Mesodermal cell (in vitro differentiated cells): ENCODE measurements around the gene RFPL3.
A peak's percentile ranks its signal among the peaks of the same experiment; 100 is the strongest.

Experiments used
- H3K27ac ChIP-seq: 2 replicates; pipeline ENCODE4 v1.7.0; 2013; ENCODE audit warnings: mild to moderate bottlenecking, low read depth, low read length, moderate library complexity; ENCODE audit not compliant: severe bottlenecking
- H3K36me3 ChIP-seq: 2 replicates; pipeline ENCODE4 v1.7.1; 2013; ENCODE audit warnings: mild to moderate bottlenecking, low read length, moderate library complexity; ENCODE audit not compliant: control insufficient read depth, insufficient read depth
- H3K4me1 ChIP-seq: one replicate; pipeline ENCODE4 v1.7.1; 2013; ENCODE audit warnings: mild to moderate bottlenecking, low read length; ENCODE audit not compliant: insufficient read depth, control insufficient read depth, poor library complexity, severe bottlenecking
- H3K4me3 ChIP-seq: 2 replicates; pipeline ENCODE4 v1.7.0; 2013; ENCODE audit warnings: low read length, control low read depth, mild to moderate bottlenecking; ENCODE audit not compliant: insufficient read depth, poor library complexity, severe bottlenecking; ENCODE audit errors: extremely low read depth
- H3K9me3 ChIP-seq: 2 replicates; pipeline ENCODE4 v1.7.1; 2013; ENCODE audit warnings: mild to moderate bottlenecking, low read length, moderate library complexity; ENCODE audit not compliant: control insufficient read depth
- WGBS, 2 experiments: methylation state at CpG; one replicate each; pipeline ENCODE4 v1.1.5; 2013; ENCODE audit warnings: missing lambda C conversion rate in 2 of 2; ENCODE audit not compliant: insufficient coverage in 2 of 2; 5-methylcytosine and 5-hydroxymethylcytosine counted together

RFPL3 gene

DNA sequence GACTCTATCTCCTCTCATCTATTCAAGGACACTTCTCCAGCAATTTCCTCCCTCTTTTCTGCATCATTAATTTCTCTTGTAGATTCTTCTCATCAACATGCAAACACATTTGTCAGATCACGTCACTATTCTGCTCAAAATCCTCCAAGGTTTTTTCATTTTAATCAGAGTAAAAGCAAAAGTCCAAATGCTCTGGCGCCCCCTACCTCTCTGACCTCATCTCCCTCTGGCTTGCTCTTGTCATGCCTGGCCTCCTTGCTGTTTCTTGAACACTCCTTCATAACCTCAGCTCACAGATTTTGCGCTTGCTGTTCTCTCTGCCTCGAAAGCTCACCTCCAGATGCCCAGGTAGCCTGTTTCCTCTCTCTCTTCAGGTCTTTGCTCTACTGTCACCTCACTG, 32.0 kb downstream of the RFPL3 start:
- H3K9me3 ChIP-seq, result no peaks in the 10 kb centered on the region
- H3K36me3 ChIP-seq, result peaks cover 72% of the 10 kb centered on the region

DNA sequence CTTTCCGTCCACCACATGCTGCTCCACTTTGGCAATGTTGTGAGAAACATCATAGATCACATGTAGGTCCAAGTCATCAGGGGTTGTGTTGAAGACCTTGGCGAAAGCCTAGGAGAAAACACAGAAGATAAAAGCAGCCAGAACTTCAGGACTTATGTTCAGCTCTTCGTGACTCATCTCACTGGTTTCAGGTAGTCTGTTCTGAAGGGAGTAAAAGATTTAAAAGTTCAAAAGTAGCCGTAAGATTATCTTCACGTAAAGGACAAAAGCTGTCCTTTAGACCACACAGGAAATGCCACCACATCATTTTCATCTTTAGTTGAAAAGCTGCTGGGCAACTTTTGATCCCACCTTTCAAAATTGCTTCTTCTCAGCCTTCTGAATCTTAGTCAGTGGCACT, 37.4 kb downstream of the RFPL3 start:
- WGBS, 2 experiments, result 92 to 95% methylated on average over 2 to 5 of the region's 5 CpGs
- Histone ChIP-seq H3K4me3 (no peak overlapping the region), H3K27ac (no peak overlapping the region), H3K9me3 (no peaks in the 10 kb centered on the region), H3K4me1 (no peaks in the 10 kb centered on the region), H3K36me3 (peaks cover 83% of the 10 kb centered on the region)

More for the DNA sequence above, 32.0 kb downstream of the RFPL3 start:
- Histone ChIP-seq H3K27ac (no peak overlapping the region), H3K4me3 (no peak overlapping the region), H3K4me1 (no peaks in the 10 kb centered on the region)
- WGBS, 2 experiments, result 68 to 75% methylated on average over 4 of the region's 4 CpGs

DNA sequence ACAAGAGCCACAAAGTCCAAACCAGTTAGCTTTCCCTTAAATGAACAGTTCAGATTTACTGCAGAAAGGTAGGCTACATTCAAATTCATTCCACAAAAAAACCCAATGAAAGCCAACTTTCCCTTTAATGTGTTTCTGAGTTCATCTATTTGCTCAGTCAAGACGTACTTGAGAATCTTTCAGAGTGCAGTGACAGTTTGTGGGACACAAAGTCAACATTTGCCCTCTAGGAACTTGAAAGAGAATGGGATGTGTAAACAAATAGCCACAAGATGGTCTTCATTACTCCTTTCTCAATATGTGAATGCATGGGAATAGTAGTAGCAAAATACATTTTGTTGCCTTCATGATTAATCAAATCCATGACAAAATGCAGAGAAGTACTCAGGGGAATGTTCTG, 38.6 kb downstream of the RFPL3 start:
- no peak overlapping the region for H3K4me3 ChIP-seq
- WGBS, 2 experiments, result 100% methylated on average over 1 of the region's 1 CpG; no CpG with 5 or more reads in 1 of the 2 experiments

DNA sequence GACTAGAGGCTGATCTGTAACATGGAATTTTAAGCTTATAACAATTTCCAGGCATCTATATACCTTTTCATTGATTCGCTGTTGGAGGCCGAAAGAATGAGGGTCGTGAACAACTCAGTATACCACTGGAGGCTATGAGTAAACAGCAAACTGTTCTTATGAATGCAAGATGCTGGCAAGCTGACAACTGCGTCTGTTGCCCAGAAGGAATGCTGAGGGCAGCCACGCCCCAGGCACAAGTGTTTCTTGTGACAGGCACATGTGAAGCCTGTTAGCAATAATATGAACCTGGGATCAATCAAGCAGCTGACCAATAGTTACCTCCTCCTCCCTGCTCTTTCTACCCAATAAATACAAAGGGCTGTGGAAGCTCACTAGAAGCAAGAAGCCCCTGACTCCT, 39.1 kb downstream of the RFPL3 start:
- H3K36me3 ChIP-seq, result peaks cover 96% of the 10 kb centered on the region

More for the DNA sequence above, 38.6 kb downstream of the RFPL3 start:
- no peaks in the 10 kb centered on the region for H3K4me1 ChIP-seq
- peaks cover 91% of the 10 kb centered on the region for H3K36me3 ChIP-seq
- H3K27ac ChIP-seq, result no peak overlapping the region
- no peaks in the 10 kb centered on the region for H3K9me3 ChIP-seq

DNA sequence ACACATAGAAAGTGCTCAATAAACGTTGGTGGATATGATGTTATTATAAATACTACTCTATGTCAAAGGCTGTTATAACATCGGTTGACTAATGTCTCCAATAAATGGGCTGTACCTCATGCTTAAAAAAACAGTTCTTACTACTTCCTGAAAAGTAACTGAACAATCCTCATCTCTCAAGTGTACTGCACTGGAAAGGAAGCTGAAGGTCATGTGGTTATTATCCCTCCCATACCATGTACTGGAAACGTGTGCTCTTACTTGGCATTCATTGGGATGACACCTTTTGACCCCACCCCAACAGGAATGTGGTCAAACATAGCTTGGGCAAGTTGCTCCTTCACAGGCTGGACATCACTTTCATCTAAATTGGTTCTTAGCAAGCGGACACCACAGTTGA, 43.8 kb downstream of the RFPL3 start:
- no peak overlapping the region for H3K27ac ChIP-seq
- no peaks in the 10 kb centered on the region for H3K4me1 ChIP-seq
- H3K36me3 ChIP-seq, result peaks cover 89% of the 10 kb centered on the region
- no peak overlapping the region for H3K4me3 ChIP-seq
- 86 to 100% methylated on average over 1 to 2 of the region's 4 CpGs for WGBS, 2 experiments
- no peaks in the 10 kb centered on the region for H3K9me3 ChIP-seq

More for the DNA sequence above, 39.1 kb downstream of the RFPL3 start:
- 97 to 100% methylated on average over 5 of the region's 5 CpGs for WGBS, 2 experiments
- Histone ChIP-seq H3K4me1 (no peaks in the 10 kb centered on the region), H3K9me3 (no peaks in the 10 kb centered on the region), H3K27ac (no peak overlapping the region), H3K4me3 (no peak overlapping the region)

DNA sequence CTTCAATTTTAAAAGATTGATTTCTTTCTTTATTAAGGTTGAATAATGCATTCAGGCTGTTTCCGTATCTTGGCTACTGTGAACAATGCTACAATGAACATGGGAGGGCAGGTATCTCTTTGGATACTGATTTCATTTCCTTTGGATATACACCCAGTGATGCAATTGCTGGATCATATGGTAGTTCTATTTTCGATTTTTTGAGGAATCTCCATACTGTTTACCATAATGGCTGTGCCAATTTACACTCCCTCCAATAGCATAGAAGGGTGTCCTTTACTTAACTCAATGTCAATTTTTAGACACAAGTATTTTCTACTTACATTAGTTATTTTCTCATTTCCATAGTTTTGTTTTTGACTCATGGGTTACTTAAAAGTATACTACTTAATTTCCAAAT, 46.4 kb downstream of the RFPL3 start:
- no peak overlapping the region for H3K4me3 ChIP-seq
- no peaks in the 10 kb centered on the region for H3K9me3 ChIP-seq
- H3K36me3 ChIP-seq, result peaks cover 91% of the 10 kb centered on the region
- H3K27ac ChIP-seq, result no peak overlapping the region
- 86% methylated on average over 1 of the region's 2 CpGs; no CpG with 5 or more reads in 1 of the 2 experiments for WGBS, 2 experiments
- no peaks in the 10 kb centered on the region for H3K4me1 ChIP-seq

DNA sequence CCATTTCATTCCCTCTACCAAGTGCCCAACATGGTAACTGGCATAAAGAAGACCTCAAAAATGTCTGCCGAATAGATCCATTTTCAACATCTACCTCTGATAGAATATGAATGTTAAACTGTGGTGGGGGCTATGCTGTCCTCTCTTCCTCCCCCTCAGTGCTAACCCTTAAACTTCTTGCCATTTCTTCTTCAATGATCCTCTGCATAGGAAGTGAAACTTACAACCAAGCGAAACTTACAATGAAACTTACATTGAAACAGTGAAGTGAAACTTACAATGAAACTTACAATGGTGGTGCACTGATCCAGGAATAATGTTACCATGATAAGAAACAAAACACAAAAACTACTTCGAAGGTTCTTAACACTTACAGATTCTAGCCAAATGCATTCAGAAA, 49.6 kb downstream of the RFPL3 start:
- Histone ChIP-seq H3K4me3 (no peak overlapping the region), H3K36me3 (peaks cover 70% of the 10 kb centered on the region), H3K9me3 (no peaks in the 10 kb centered on the region), H3K27ac (no peak overlapping the region), H3K4me1 (peaks cover 12% of the 10 kb centered on the region)
- WGBS, 2 experiments, result 81 to 100% methylated on average over 1 to 2 of the region's 3 CpGs

DNA sequence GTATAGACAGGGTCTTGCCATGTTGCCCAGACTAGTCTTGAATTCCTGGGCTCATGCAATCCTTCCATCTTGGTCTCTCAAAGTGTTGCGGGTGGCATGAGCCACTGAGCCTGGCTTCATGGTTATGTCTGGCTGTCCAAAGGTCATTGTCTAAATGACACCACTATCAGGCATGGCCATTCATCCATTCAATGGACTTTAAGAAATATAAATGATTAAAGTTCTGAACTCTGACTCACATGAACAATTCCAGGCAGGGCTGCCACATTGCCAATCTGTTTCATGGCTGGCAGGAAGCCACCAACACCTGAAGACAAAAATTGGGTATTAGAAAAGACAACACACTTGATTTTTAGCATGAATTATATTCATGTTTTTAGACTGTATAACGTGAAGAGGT, 50.3 kb downstream of the RFPL3 start:
- Histone ChIP-seq H3K36me3 (peaks cover 66% of the 10 kb centered on the region), H3K27ac (no peak overlapping the region), H3K9me3 (no peaks in the 10 kb centered on the region), H3K4me3 (no peak overlapping the region), H3K4me1 (peaks cover 15% of the 10 kb centered on the region)
- 50% methylated on average over 2 of the region's 2 CpGs for WGBS, 2 experiments

DNA sequence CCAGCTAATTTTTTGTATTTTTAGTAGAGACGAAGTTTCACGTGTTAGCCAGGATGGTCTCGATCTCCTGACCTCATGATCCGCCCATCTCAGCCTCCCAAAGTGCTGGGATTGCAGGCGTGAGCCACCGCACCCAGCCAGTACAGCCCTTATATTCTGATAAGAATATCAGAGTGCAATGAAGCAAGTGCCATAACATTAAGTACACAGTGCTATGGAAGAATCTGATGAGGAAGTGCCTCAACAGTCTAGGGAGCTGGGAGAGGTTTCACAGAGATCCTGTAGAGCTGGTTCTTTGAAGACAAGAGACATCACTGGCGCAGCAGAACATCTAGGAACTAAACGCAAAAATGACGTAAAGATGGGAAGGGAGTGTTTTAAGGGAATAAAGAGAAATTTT, 52.3 kb downstream of the RFPL3 start:
- WGBS, 2 experiments, result 93 to 95% methylated on average over 7 to 9 of the region's 9 CpGs
- H3K9me3 ChIP-seq, result no peaks in the 10 kb centered on the region
- peaks cover 15% of the 10 kb centered on the region for H3K4me1 ChIP-seq
- H3K36me3 ChIP-seq, result peaks cover 47% of the 10 kb centered on the region
- no peak overlapping the region for H3K4me3 ChIP-seq
- no peak overlapping the region for H3K27ac ChIP-seq

DNA sequence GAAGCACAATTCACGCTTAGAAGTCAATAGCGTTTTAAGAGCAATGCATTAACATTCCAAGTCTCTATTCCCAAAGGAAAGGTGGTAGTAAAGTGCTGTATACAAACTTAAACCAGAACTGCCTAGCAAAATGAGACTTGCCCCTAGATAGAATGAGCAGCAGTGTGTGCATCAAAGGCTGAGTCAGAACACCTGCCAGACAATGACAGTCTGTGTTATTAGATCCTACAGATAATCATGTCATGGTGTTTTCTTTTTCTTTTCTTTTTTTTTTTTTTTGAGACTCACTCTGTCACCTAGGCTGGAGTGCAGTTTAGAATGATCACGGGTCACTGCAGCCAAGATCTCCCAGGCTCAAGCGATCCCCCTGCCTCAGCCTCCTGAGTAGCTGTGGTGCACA, 52.8 kb downstream of the RFPL3 start:
- H3K4me3 ChIP-seq, result peak overlapping the region; percentile 99
- H3K9me3 ChIP-seq, result no peaks in the 10 kb centered on the region
- H3K4me1 ChIP-seq, result peaks cover 15% of the 10 kb centered on the region
- peaks cover 42% of the 10 kb centered on the region for H3K36me3 ChIP-seq
- 80 to 100% methylated on average over 1 to 2 of the region's 4 CpGs for WGBS, 2 experiments
- no peak overlapping the region for H3K27ac ChIP-seq
